Mesenchymal stem cell (in vitro differentiated cells and primary cell): ENCODE measurements around the gene IFRD2.

Source experiments
- DNase-seq: peaks from one replicate; pipeline ENCODE4 v3.0.0-alpha.2; 2013
- H2AFZ ChIP-seq: one replicate; pipeline ENCODE4 v1.6.1; 2013; ENCODE audit warnings: low read depth, mild to moderate bottlenecking, control low read depth, inconsistent platforms, low read length, moderate library complexity
- H2AK5ac ChIP-seq: 2 replicates; pipeline ENCODE4 v1.6.1; 2013; ENCODE audit warnings: low read length, moderate library complexity, mild to moderate bottlenecking, inconsistent platforms; ENCODE audit not compliant: severe bottlenecking
- H2BK120ac ChIP-seq: one replicate; pipeline ENCODE4 v1.6.1; 2013; ENCODE audit warnings: low read depth, mild to moderate bottlenecking, inconsistent platforms, low read length, moderate library complexity
- H2BK12ac ChIP-seq, 2 experiments: one replicate each; pipeline ENCODE4 v1.6.1; 2013; ENCODE audit warnings: inconsistent platforms in 2 of 2, low read length in 2 of 2, mild to moderate bottlenecking in 2 of 2, moderate library complexity in 2 of 2, control low read depth in 1 of 2
- H2BK15ac ChIP-seq: one replicate; pipeline ENCODE4 v1.6.1; 2013; ENCODE audit warnings: mild to moderate bottlenecking, low read depth, inconsistent platforms; ENCODE audit not compliant: poor library complexity, severe bottlenecking
- H2BK5ac ChIP-seq: 2 replicates; pipeline ENCODE4 v1.6.1; 2013; ENCODE audit warnings: low read depth, mild to moderate bottlenecking, low read length, control low read depth, inconsistent platforms; ENCODE audit not compliant: poor library complexity, severe bottlenecking
- H3K14ac ChIP-seq, 2 experiments: one replicate each; pipeline ENCODE4 v1.6.1; 2013; ENCODE audit warnings: inconsistent platforms in 2 of 2, low read length in 2 of 2, control low read depth in 1 of 2, mild to moderate bottlenecking in 1 of 2, moderate library complexity in 1 of 2
- H3K18ac ChIP-seq, 2 experiments: one replicate each; pipeline ENCODE4 v1.6.1; 2013; ENCODE audit warnings: inconsistent platforms in 2 of 2, low read length in 2 of 2, control low read depth in 1 of 2, low read depth in 1 of 2, mild to moderate bottlenecking in 1 of 2
- H3K23ac ChIP-seq, 2 experiments: one replicate each; pipeline ENCODE4 v1.6.1; 2013; ENCODE audit warnings: inconsistent platforms in 2 of 2, low read length in 2 of 2, mild to moderate bottlenecking in 2 of 2, moderate library complexity in 2 of 2, control low read depth in 1 of 2
- H3K27ac ChIP-seq: 2 replicates; pipeline ENCODE4 v1.5.1; 2013; ENCODE audit warnings: mild to moderate bottlenecking, moderate library complexity, low read length, control low read depth, inconsistent platforms; ENCODE audit not compliant: poor library complexity, severe bottlenecking
- H3K27me3 ChIP-seq, 2 experiments: 2 replicates each; pipeline versions ENCODE4 v1.6.1 to v1.7.0; 2013; ENCODE audit warnings: low read length in 2 of 2, mild to moderate bottlenecking in 2 of 2, moderate library complexity in 2 of 2, control low read depth in 1 of 2, inconsistent platforms in 1 of 2; ENCODE audit not compliant: control insufficient read depth in 1 of 2, insufficient read depth in 1 of 2
- H3K36me3 ChIP-seq, 2 experiments: 2 replicates each; pipeline versions ENCODE4 v1.6.1 to v1.7.0; 2013; ENCODE audit warnings: low read length in 2 of 2, control low read depth in 1 of 2, inconsistent platforms in 1 of 2, low read depth in 1 of 2, mild to moderate bottlenecking in 1 of 2; ENCODE audit not compliant: insufficient read depth in 2 of 2, control insufficient read depth in 1 of 2
- H3K4ac ChIP-seq, 2 experiments: one replicate each; pipeline ENCODE4 v1.6.1; 2013; ENCODE audit warnings: inconsistent platforms in 2 of 2, low read length in 2 of 2, mild to moderate bottlenecking in 2 of 2, moderate library complexity in 2 of 2, control low read depth in 1 of 2, low read depth in 1 of 2
- H3K4me1 ChIP-seq: 2 replicates; pipeline ENCODE4 v1.6.1; 2013; ENCODE audit warnings: low read depth, low read length, control low read depth; ENCODE audit not compliant: control insufficient read depth, insufficient read depth
- H3K4me2 ChIP-seq: 2 replicates; pipeline ENCODE4 v1.6.1; 2013; ENCODE audit warnings: low read length, mild to moderate bottlenecking, inconsistent platforms; ENCODE audit not compliant: poor library complexity, severe bottlenecking
- H3K4me3 ChIP-seq, 2 experiments: 2 replicates each; pipeline versions ENCODE4 v1.5.1 to v1.7.0; 2013; ENCODE audit warnings: low read length in 2 of 2, mild to moderate bottlenecking in 2 of 2, control low read depth in 1 of 2, low read depth in 1 of 2; ENCODE audit not compliant: insufficient read depth in 1 of 2
- H3K79me1 ChIP-seq: replicated peaks from 2 replicates; pipeline ENCODE4 v1.6.1; 2013; ENCODE audit warnings: mild to moderate bottlenecking, control low read depth, low read length, inconsistent platforms; ENCODE audit not compliant: poor library complexity, severe bottlenecking
- H3K9ac ChIP-seq: 2 replicates; pipeline ENCODE4 v1.7.0; 2013; ENCODE audit warnings: mild to moderate bottlenecking, low read length, moderate library complexity
- H3K9me3 ChIP-seq: 2 replicates; pipeline ENCODE4 v1.7.0; 2013; ENCODE audit warnings: mild to moderate bottlenecking, low read length; ENCODE audit not compliant: control insufficient read depth
- H4K8ac ChIP-seq: one replicate; pipeline ENCODE4 v1.6.1; 2013; ENCODE audit warnings: inconsistent platforms, mild to moderate bottlenecking, low read length, moderate library complexity
- H4K91ac ChIP-seq: one replicate; pipeline ENCODE4 v1.6.1; 2013; ENCODE audit warnings: mild to moderate bottlenecking, low read length, inconsistent platforms
- WGBS: methylation state at CpG from one replicate; pipeline ENCODE4 v1.1.7; 2013; ENCODE audit warnings: mixed read lengths; 5-methylcytosine and 5-hydroxymethylcytosine counted together

IFRD2 gene

DNA sequence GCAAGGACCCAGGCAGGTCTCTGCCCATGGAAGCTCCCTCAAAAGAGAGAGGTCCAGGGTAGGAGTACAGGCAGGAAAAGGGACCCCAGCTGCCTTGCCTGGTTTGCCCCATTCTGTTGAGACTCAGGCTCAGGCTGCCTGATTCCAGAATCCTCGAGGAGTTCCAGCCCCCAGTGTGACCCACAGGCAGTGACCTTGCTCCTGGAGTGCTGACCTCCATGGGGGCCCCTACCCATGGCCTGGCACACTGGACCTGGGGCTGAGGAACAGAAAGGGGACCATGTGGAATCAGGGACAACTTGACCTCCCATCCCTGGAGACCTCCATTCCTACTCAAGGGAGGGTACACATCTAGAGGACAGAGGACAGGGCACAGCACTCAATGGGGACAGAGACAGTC, 26.7 kb downstream of the IFRD2 start:
- Histone ChIP-seq H4K91ac (peak overlapping the region; percentile 99), H3K4ac (peak overlapping the region; percentile 34 to 97), H3K4me2 (no peak overlapping the region), H3K27ac (peak overlapping the region; percentile 90), H3K4me3 (no peak overlapping the region), H2AK5ac (peak overlapping the region; percentile 80), H3K36me3 (no peaks in the 10 kb centered on the region), H3K9me3 (no peaks in the 10 kb centered on the region), H3K18ac (peak overlapping the region; percentile 54 to 96), H3K79me1 (peaks cover 4% of the 10 kb centered on the region), H3K27me3 (no peaks in the 10 kb centered on the region), H2BK120ac (peak overlapping the region; percentile 86), H2BK12ac (peak overlapping the region; percentile 49 to 98), H3K9ac (no peak overlapping the region), H3K14ac (peak overlapping the region in 1 of 2 experiments; percentile 41), H2AFZ (no peak overlapping the region), H3K23ac (no peak overlapping the region), H4K8ac (peak overlapping the region; percentile 94), H3K4me1 (peaks cover 86% of the 10 kb centered on the region), H2BK5ac (peak overlapping the region; percentile 70), H2BK15ac (peak overlapping the region; percentile 92)
- DNase-seq = no peak
- 100% methylated on average over 1 of the region's 1 CpG for whole genome bisulfite sequencing

DNA sequence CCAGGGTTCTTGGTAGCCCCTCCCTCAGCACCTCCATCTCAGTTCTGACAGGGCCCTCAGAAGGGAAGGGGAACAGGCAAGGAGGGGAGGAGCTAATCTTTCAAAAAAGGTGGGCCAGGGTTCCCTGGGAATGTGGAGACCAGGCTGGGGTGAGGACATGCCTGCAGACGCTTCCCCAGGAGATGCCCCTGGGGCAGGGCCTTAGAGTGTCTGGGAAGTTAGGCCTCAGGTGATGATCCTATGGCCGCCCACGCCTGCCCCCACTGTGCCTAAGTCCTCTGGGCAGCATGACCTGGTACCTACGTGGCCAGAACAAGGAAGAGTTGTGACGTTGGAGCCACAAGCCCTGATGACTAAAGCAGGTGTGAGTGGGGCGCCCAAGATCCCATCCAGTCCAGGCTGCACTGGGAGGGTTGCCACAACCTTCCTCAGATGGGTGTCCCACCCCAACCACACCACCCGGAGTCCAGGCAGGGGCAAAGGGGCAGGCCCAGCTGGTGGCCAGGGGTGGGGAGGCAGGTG, 27.2 kb downstream of the IFRD2 start:
- Histone ChIP-seq H2AK5ac (peak overlapping the region; percentile 80), H3K14ac (no peak overlapping the region), H3K4me3 (no peak overlapping the region), H2BK12ac (peak overlapping the region; percentile 49 to 98), H3K79me1 (peaks cover 4% of the 10 kb centered on the region), H3K4ac (peak overlapping the region; percentile 72 to 97), H2BK120ac (peak overlapping the region; percentile 86), H4K8ac (peak overlapping the region; percentile 94), H2AFZ (no peak overlapping the region), H3K27ac (peak overlapping the region; percentile 90), H3K4me1 (peaks cover 82% of the 10 kb centered on the region), H2BK5ac (peak overlapping the region; percentile 70), H3K9me3 (no peaks in the 10 kb centered on the region), H3K4me2 (no peak overlapping the region), H3K18ac (peak overlapping the region; percentile 54 to 96), H3K23ac (no peak overlapping the region), H4K91ac (peak overlapping the region; percentile 99), H2BK15ac (peak overlapping the region; percentile 92), H3K9ac (no peak overlapping the region), H3K36me3 (no peaks in the 10 kb centered on the region), H3K27me3 (no peaks in the 10 kb centered on the region)
- WGBS = 77% methylated on average over 6 of the region's 7 CpGs
- DNase-seq = no peak

DNA sequence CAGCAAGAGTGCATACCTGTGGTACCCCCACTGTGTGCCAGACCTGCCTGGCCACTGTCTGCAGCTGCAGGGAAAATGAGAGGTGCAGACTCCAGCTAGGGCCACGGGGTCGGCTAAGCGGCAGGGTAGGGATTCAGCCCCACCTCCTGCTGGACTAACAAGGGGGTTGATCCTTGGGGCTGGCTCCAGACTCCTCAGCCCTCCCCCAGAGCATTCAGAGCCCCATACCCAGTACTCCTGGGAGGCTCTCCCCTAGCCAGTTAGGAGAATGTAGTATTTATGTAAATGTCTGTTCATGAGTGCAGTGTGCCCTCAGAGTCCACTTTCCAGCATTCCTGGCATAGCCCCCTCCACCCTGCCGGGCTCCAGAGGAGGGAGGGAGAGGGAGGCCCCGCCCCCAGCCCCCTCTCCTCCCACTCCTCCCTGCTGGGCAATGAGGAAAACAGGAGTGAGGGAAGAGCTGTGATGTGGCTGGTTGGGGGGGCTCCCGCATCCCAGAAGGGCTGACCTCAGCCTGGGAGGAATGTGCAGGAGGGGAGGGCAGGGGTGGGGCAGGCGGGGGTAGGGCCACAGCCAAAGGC, 27.8 kb downstream of the IFRD2 start:
- Histone ChIP-seq H4K8ac (peak overlapping the region; percentile 94), H3K9ac (peak overlapping the region; percentile 22), H3K79me1 (peaks cover 4% of the 10 kb centered on the region), H3K27ac (peak overlapping the region; percentile 92), H3K14ac (peak overlapping the region in 1 of 2 experiments; percentile 14), H3K4me3 (peak overlapping the region in 1 of 2 experiments; percentile 51), H3K23ac (no peak overlapping the region), H3K9me3 (no peaks in the 10 kb centered on the region), H3K4ac (peak overlapping the region; percentile 8 to 84), H2BK12ac (peak overlapping the region in 1 of 2 experiments; percentile 91), H3K4me2 (no peak overlapping the region), H2BK5ac (peak overlapping the region; percentile 58), H2BK120ac (peak overlapping the region; percentile 86), H3K27me3 (no peaks in the 10 kb centered on the region), H3K36me3 (peaks cover 2 to 3% of the 10 kb centered on the region in 2 experiments), H2BK15ac (peak overlapping the region; percentile 82), H2AFZ (no peak overlapping the region), H4K91ac (peak overlapping the region; percentile 85), H2AK5ac (peak overlapping the region; percentile 83), H3K4me1 (peaks cover 81% of the 10 kb centered on the region), H3K18ac (peak overlapping the region; percentile 88 to 96)
- WGBS = 4% methylated on average over 3 of the region's 7 CpGs
- peak; percentile 93 for DNase-seq

DNA sequence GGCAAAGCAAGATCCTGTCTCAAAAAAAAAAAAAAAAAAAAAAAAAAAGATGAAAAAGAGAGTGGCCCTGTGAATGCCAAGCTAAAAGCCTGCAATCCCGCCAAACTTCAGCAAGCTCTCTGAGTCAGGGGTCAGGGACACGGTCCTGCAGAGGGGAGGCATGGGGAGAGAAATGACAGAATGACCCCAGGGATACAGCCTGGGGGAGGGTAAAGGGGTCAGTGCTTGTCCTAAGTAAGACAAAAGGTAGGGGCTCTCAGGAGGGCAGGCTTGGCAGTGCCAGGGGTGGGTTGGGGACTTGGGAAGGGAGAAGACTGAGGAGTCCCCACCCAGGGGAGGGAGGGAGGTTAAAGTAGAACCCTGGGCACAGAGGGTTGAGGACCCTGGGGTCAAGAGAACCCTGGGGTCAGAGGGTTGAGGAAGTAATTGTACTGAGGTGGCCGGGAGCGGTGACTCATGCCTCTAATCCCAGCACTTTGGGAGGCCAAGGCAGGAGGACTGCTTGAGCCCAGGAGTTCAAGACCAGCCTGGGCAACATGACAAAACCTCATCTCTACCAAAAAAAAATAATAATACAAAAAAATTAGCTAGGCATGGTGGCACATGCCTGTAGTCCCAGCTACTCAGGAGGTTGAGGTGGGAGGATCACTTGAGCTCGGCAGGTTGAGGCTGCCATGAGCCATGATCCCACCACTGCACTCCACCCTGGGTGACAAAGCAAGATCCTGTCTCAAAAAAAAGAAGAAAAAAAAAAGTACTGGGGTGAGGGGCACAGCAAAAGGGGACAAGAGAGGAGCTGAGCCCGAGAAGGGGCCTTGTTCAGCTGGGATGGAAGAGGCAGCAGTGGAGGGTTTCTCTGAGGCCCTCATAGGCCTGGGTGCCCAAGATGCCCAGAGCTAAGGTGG, 28.5 kb downstream of the IFRD2 start:
- Histone ChIP-seq H3K9ac (peak overlapping the region; percentile 22), H2AFZ (no peak overlapping the region)
- WGBS = 43% methylated on average over 3 of the region's 6 CpGs

More for the DNA sequence above, 28.5 kb downstream of the IFRD2 start:
- Histone ChIP-seq H2BK5ac (peak overlapping the region; percentile 66), H3K4me2 (no peak overlapping the region), H3K18ac (peak overlapping the region; percentile 71 to 88), H2BK120ac (peak overlapping the region; percentile 74), H3K23ac (no peak overlapping the region), H3K9me3 (no peaks in the 10 kb centered on the region), H3K4me1 (peaks cover 76% of the 10 kb centered on the region), H3K4me3 (peak overlapping the region in 1 of 2 experiments; percentile 51), H2BK15ac (peak overlapping the region; percentile 82), H4K8ac (peak overlapping the region; percentile 74), H3K14ac (peak overlapping the region in 1 of 2 experiments; percentile 14), H3K27ac (peak overlapping the region; percentile 92), H3K27me3 (no peaks in the 10 kb centered on the region), H3K36me3 (peaks cover 9 to 11% of the 10 kb centered on the region in 2 experiments), H3K79me1 (peaks cover 6% of the 10 kb centered on the region), H3K4ac (peak overlapping the region; percentile 8 to 84), H2AK5ac (peak overlapping the region; percentile 90), H2BK12ac (peak overlapping the region; percentile 57 to 91), H4K91ac (peak overlapping the region; percentile 85)
- DNase-seq = no peak
